T-helper 22 cell (primary cell): ENCODE measurements around the gene PLCB1.
"Not testable (repeated sequence)": the region's sequence is repeated elsewhere in the genome, so short reads cannot be mapped to it uniquely, and the experiment has no call there.

Experiments used
- DNase-seq: peaks from one replicate; pipeline ENCODE4 v3.0.0-alpha.2; 2020; ENCODE audit warnings: low read depth

The PLCB1 gene

DNA sequence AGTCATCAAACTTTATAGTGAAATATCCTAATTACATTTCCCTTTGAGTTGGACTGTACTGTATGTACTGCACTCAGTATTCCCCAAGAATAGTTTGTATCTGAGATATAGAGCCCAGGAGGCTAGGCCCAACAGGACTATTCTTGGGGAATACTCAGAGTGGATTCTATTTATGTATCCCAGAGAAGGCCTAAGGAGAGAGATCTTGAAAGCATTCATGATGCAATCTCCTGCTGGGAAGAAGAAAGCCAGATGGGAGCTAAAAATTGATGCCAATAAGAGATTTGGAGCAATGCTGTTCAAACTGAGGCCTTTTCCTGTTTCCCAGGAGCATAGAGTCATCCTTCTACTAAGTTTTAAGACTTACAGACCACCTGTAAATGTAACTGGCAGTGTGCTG lies 484.7 kb downstream of the PLCB1 start:
- no peak for DNase-seq

DNA sequence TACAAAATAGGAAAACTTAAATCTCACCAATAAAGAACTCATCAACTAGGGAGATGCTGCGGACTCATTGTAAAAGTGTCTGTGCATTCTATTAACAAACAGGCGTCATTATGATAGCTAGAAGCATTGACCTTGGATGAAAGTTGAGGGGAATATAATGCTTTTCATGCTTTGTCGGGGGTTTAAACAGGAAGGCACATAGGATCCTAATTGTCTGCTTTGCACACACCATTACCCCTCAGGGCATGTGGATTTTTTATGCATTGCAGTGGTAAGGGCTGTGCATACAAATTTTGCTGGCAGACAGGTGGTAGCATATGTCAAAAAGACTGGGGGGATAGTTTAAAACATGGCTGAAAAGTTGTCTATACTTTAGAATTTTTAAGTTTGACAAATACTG lies 488.9 kb downstream of the PLCB1 start:
- DNase-seq: no peak

DNA sequence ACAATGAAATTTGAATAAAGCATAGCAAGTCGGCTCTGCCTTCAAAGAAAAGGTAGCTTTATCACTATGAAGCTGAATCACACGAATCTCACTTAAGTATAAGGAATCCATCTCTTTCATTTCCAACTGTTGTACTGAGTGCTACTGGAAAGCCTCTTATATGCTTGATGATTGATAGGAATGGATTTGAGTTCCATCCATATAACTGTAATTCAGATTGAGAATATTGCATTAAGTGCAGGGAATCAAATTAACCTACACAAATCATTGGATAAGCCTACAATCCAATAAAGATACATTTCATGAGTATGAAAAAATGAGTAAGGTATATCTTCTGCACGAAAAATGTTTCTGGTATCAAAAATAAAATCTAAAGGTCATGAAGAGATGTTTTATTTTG lies 492.0 kb downstream of the PLCB1 start:
- no peak for DNase-seq

DNA sequence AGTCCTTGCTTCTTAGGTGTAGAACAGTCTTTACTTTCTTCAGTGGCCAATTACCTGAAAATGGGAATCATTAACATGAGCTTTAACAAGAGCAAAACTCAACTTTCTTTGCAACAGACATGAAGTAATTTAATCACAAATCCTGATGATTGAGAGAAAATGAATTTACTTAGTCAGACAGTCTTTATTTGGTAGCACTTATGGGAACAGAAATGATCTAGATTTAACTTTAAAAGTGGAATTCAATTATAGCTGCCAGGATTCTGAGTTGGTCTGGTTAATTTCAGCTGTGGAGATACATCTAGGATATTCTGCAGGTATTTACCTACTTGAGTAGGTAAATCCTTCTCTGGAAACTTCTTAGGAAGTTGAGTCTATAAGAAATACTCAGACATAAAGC lies 492.6 kb downstream of the PLCB1 start:
- no peak for DNase-seq

DNA sequence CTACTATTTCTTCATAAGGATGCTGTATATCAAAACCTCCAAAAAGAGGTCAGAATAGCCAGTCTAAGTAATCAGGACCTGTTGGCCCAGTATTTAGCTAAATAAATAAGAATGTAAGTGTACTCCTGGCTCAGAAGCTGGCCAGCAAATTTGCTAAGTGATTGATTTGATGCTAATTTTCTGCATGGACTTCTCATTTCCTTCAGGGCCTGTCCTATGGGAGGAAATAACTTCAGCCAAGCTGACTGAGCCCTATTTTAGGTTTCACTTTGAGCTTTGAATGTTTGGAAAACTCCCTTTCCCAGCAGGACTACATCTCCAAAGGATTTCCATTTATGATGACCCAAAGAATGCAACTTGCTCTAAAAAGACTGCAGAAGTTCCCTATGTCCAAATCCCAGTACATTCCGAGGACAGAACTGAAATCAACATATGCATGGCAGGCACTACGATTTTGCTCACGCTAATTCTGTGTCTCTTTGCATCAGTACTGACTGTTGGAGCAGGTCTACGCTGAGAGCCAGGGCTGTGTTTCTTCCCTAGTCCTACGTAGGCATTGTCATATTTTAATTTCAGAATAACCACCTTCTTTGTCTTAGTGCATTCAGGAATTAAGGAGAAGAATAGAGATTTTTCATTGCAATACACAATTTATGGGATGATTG lies 495.4 kb downstream of the PLCB1 start:
- no peak for DNase-seq

DNA sequence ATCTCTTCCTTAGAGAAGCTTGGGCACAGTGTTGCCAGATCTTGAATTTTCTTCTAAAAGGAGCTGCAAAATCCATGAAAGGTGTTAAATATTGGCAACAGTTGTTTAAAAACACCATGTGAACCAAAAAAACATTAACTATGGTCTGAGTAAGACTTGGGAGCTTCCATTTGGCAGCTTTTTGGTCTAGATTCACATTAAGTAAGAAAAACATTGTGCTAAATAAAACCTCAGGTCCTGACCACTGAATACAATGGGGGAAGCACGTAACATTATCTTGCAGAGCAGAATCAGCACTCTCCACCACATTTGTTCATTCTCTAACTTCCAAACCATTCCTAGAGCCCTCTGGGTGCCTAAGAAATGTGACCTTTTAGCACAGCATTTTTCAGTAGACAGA lies 499.2 kb downstream of the PLCB1 start:
- no peak for DNase-seq

DNA sequence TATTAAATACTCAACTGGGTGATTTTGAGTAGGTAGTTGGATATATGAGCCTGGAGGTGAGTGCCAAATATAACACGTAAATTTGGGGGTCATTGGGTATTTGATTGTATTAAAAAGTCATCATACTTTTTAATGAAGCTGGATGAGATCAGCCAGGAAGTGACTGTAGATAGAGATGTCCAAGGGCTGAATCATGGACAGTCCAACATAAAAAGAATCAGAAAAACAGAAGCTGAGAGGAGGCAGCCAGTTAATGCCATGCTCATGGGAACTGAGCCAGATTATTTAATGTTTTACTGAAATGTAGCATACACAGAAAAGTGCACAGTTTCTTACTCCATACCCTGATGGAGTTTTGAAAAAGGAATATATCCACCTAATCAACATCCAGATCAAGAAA lies 501.3 kb downstream of the PLCB1 start:
- DNase-seq: no peak

DNA sequence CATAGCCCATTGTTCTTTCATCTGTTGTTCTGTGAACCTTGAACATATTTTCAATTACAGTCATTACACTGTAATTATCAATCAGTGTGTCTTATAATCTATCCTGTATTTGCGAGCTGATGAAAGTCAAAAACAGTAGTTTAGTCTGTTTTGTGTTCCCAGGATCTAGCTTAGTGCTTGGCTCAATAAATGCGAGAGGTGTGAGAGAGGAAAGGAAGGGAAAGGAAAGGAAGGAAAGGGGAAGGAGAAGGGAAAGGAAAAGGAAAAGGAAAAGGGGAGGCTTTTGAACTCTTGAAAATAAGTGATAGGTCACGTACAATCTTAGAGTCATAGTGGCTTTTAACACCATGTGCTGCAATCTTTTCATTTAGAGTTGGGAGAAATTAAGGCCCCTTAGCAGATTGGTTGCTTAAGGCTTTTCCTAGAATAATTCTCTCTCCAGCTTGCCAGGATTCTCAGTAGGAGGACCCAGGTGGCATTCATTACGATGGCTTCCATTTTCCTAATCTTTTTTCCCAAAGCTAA lies 503.0 kb downstream of the PLCB1 start:
- no peak for DNase-seq

DNA sequence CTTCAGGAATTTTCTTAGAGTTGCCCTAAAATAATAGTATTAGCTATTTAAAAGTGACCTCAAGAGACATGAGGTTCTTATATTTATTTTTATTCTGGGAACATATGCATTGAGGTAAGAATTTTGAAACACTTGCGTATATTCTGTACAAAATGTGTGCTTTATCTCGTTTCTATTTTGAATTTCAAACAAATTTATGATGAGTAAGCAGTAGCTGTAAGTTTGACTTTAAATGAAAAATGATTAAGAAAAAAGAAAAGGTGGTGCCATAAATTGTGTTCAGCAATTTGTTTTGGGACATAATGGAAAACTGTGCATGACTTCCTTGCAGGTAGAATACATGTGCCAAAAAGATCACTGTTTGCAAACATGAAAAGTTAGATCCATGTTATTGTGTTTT lies 503.8 kb downstream of the PLCB1 start:
- DNase-seq: no peak

DNA sequence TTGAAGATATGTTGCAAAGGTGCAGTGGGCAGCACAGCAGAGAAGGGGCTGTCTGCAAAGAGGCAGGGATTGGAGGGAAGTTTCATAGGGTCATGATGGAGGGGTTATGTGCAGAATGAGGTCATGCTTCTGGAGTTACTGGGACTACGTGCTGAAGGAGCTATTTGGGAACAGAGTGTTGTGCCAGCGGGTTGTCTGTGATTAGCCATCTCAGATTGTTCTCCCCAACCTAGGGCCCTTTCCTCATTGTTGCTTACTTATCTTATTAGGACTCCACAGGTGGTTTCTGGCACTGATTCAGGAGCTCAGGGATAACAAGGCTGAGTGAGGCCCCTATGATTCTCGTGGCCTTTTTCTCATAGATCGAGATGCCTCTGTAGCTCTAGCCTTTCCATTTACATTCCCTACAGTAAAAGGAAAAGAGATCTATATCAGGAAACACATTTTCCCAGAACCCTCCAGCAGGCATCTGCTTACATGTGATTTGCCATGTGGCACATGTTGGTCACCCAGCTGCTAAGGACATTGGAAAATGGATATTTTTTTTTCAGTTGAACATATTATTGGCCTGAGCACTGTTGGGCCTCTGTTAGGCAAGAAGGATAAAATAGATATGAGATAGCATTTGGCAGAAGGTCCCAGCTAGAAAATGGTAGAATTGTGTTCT lies 507.2 kb downstream of the PLCB1 start:
- DNase-seq: no peak

DNA sequence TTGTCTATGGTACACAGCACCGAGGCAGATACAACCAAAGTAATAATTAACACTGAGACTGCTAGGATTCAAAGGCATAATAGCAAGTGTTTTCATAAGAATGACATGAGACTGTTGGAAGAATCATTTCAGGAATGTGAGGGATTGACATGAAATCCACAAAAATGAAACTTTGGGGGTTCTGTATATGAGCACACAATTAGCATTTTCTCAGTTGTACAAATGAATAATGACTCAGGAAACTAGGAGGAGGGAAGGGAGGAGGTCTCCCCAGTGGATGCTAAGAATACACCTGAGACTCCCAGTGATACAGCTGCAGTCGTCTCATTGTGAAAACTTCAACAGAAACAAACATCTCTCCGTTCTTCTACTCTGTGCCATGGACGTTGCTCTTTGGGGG lies 508.4 kb downstream of the PLCB1 start:
- DNase-seq: no peak

DNA sequence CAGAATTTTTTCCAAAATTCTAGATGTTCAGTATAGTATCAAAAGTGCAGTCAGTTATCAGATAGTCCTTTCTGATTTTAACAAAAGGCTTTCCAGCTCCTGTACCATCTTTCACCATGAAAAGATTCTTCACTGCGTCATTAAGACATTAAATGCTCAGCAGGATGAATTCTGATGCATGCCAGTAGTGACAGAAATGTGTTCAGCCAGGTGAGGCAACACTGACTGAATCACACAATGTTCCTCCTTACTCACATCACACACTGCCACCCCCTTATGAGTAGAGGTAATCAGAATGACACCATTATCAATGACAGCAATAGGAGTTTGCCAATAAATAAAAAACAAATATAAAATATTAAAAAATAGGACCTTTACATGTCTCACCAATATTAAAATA lies 510.2 kb downstream of the PLCB1 start:
- no peak for DNase-seq

DNA sequence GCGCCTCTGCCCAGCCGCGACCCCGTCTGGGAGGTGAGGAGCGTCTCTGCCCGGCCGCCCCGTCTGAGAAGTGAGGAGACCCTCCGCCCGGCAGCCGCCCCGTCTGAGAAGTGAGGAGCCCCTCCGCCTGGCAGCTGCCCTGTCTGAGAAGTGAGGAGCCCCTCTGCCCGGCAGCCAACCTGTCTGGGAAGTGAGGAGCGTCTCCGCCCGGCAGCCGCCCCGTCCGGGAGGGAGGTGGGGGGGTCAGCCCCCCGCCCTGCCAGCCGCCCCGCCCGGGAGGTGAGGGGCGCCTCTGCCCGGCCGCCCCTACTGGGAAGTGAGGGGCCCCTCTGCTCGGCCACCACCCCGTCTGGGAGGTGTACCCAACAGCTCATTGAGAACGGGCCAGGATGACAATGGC lies 512.4 kb downstream of the PLCB1 start:
- not testable (repeated sequence) for DNase-seq

DNA sequence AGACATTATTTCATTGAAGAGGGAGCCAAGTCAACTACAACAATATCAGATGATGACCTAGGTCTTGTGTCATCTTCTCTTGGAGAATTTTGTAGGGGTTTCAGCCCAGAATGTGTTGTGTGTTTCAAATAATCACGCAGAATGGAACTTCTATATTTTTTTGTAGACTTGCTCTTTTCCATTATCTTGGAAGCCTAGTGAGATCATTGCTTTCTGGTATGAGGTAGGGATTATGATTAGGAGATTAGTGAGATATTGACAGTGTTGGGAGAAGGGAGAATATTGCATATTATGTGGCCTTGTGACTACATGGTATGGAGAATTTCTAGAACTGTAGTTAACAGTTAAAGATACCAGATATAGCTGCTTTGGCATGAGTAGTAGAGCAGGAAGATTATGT lies 513.3 kb downstream of the PLCB1 start:
- no peak for DNase-seq

DNA sequence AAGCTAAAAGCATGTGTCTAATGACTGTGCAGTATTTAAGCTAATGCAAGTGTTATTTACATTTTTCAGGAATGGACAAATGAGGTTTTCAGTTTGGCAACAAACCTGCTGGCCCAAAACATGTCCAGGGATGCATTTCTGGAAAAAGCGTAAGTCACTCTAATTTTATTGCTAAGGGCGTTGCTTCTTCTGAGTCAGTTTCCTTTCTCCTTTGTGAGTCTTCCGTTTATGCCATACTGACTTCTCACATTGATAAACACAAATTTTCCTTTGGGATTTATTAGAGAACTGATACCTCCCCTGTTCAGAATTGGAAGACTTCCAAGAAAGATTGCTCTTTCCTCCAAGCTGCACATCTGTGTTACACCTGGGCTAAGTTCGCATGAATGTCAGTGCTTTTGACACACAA lies 514.0 kb downstream of the PLCB1 start:
- DNase-seq: no peak

DNA sequence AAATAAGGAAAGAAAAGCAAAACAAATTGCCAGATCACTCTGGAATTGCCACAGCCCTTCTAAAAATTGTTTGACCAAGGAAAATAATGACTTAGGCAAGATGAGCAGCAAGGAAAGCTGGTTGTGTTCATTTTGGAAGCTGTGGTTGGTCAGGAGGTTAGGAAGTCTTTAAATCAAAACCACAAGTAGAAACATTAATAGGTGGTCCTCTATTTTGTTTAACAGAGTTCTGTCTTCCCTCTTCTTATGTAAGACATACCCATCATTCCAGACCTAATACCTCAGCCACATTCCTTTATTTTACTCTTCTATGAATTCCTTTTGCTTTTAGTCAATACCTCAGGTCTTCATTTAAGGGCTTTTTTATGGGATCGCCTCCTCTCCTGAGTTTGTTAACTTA lies 514.6 kb downstream of the PLCB1 start:
- DNase-seq: no peak

DNA sequence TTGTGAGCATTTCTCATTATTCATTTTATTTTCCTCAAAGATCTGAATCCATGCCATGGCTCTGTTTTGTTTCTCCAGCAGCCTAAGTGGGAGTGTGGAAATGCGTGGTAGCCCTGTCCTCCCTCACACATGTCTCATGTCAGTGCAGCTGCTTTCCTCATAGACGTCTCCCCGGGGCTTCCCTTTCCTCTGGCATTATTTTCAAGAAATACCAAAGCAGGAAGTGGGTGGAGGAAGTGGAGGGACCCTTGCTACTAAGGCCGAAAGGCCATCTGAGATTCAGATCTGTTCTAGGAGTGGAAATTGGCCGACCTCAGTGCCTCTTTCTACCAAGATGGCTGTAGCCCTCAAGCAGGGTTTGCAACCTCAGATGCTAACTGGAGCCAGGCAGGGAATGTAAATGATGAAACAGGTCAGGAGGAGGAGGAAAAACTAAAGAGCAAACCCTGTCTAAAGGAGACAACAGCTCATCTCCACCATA lies 515.9 kb downstream of the PLCB1 start:
- DNase-seq: no peak

DNA sequence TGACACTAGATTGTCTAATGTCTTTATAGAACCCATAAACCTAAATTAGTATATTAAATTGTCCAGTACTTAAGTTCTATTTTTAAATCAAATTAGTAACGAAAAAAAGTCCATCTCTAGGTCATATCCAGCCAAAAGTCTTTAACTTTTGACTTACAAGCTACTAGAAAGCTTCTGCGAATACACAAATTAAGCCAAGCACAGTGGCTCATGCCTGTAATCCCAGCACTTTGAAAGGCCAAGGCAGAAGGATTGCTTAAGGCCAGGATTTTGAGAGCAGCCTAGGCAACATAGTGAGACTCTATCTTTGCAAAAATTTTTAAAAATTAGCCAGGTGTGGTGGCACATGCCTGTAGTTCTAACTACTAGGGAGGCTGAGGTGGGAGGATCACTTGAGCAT lies 516.4 kb downstream of the PLCB1 start:
- no peak for DNase-seq

DNA sequence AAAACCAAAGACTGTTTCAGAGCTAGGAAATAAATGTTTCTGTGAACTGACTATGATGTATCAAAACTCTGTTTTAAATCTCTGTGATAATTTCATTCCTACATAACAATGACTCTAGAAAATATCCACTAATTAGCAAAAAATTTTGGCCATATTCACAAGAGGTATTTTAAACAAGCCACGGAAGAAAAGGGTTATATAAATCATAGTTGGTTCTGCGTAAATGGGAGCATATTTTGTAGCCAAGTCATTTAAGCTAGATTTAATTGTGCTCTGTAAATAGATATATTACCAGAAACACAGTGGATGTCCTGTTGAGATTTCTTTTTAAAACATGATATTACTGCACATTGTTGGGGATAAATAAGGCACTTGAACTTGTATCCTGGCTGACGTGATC lies 520.3 kb downstream of the PLCB1 start:
- no peak for DNase-seq

DNA sequence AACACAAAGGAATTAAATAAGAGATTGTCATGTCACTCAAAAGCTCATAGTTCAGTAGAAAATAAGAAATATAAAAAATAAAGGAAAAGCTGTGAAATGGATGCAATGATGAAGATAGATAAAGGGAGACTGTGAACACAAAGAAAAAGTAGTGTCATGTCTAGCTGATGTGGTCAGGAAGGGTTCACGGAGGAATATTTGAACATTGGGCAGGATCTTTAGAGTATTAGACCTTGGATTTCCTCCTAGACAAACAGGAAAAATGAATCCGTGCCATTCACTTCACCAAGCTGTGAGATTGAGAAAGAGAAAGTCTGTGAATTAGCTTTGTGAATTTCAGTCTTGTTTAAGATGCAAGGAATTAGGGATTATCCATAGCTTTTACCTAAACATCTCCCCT lies 522.4 kb downstream of the PLCB1 start:
- DNase-seq: no peak

DNA sequence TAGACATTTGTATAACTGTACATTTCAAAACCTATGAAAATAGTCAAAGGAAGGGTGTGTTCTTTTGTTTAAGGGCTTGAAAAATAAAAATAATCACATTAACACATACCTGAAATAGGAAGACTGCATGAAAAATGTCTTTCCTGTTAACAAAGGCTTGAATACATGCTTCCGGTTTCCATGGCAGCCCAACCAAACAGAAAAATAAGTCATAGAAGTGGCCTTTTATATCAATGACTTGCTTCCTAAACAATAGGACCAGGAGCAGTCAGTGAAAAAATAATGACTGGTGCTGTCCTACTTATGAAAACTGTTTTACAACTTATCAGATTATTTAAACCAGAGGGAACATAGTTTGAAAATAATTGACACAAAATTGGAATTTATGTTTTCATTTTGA lies 524.3 kb downstream of the PLCB1 start:
- DNase-seq: no peak

DNA sequence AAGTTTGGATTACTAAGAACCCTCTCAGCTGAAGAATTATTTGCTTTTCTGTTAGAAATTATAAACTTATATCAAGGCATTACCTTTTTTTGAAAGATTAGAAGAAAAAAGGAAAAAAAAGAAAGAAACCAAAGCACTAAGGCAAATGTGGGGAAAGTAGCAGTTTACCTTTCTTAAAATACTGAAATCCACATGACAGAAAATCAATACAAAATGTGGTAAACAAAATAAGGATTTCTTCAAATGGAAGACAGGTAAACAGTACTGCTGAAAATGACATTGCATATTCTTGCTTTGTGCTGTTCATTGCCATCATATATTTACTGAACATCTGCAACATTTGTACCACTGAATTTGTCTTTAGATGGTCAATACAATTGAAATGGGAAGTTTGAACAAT lies 525.6 kb downstream of the PLCB1 start:
- DNase-seq: no peak

DNA sequence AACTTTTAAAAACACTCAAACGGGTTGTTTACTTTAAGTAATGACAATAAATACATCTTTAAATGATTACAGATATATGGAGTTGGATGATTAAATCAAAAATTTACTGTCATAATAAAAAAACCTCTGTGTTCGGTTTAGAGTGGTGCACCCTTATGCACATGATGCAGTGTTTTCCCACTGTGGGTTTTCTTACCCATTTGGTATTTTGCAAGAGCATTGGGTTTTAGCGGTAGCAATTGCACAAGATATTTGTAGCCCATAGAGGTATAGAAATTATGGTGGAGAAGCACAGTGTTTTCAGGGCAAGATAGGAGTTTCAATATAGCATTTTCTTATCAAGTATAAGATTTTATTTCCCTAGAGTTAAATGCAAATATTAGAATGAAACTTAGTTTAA lies 526.0 kb downstream of the PLCB1 start:
- no peak for DNase-seq
